ENCODE measurements around the gene MTCL3.

Gene MTCL3

GRCh38 chr6:127564761-127565160 lies 45.6 kb upstream of the MTCL3 start:
- no TSS peak for BruUV-seq (replicated peaks)

DNA sequence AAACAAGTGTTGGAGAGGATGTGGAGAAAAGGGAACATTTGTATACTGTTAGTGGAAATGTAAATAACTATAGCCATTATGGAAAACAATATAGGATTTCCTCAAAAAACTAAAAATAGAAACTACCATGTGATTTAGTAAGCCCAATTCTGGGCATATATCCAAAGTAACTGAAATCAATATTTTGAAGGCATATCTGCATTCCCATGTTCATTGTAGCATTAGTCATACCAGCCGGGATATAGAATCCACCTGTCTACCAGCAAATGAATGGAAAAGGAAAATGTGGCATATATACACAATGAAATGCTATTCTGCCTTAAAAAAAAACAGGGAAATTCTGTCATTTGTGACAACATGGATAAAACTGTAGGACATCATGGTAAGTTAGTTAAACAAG lies 42.5 kb upstream of the MTCL3 start:
- TF ChIP-seq, protein P1, sequence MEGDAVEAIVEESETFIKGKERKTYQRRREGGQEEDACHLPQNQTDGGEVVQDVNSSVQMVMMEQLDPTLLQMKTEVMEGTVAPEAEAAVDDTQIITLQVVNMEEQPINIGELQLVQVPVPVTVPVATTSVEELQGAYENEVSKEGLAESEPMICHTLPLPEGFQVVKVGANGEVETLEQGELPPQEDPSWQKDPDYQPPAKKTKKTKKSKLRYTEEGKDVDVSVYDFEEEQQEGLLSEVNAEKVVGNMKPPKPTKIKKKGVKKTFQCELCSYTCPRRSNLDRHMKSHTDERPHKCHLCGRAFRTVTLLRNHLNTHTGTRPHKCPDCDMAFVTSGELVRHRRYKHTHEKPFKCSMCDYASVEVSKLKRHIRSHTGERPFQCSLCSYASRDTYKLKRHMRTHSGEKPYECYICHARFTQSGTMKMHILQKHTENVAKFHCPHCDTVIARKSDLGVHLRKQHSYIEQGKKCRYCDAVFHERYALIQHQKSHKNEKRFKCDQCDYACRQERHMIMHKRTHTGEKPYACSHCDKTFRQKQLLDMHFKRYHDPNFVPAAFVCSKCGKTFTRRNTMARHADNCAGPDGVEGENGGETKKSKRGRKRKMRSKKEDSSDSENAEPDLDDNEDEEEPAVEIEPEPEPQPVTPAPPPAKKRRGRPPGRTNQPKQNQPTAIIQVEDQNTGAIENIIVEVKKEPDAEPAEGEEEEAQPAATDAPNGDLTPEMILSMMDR (IDR thresholded peaks at IDR 0.05; ENCODE audit: unreplicated experiment) = no peak
- no TSS peak for BruUV-seq (replicated peaks)
- no peak for DNase-seq (ENCODE audit: unreplicated experiment)
- intact Hi-C loops (cut with micrococcal nuclease) = no loop called here
- ChIA-PET CTCF (no interaction called here), POLR2A (no interaction called here)
- Mint-ChIP-seq H3K27ac (ENCODE audit: low read depth, unreplicated experiment) (no peak overlapping the region), H3K9me3 (ENCODE audit: unreplicated experiment) (no peaks in the 10 kb centered on the region), H3K4me3 (ENCODE audit: unreplicated experiment) (no peak overlapping the region), H3K27me3 (ENCODE audit: insufficient read depth, unreplicated experiment) (no peaks in the 10 kb centered on the region), H3K4me1 (ENCODE audit: insufficient read depth, unreplicated experiment) (peaks cover 5% of the 10 kb centered on the region), H3K36me3 (ENCODE audit: insufficient read depth, unreplicated experiment) (no peaks in the 10 kb centered on the region)

More at GRCh38 chr6:127564761-127565160, 45.6 kb upstream of the MTCL3 start:
- ChIA-PET CTCF (interaction anchor here (0.7 to 1.1 kb wide), 4 partner anchors 10 to 77 kb away, joined by 3 to 4 read pairs (median 4); no protein-coding TSS in a partner anchor), POLR2A (no interaction called here)
- intact Hi-C loops (cut with micrococcal nuclease) = no loop called here
- Mint-ChIP-seq H3K4me1 (ENCODE audit: insufficient read depth, unreplicated experiment) (peaks cover 5% of the 10 kb centered on the region), H3K27ac (ENCODE audit: low read depth, unreplicated experiment) (no peak overlapping the region), H3K9me3 (ENCODE audit: unreplicated experiment) (no peaks in the 10 kb centered on the region), H3K27me3 (ENCODE audit: insufficient read depth, unreplicated experiment) (no peaks in the 10 kb centered on the region), H3K4me3 (ENCODE audit: unreplicated experiment) (no peak overlapping the region), H3K36me3 (ENCODE audit: insufficient read depth, unreplicated experiment) (no peaks in the 10 kb centered on the region)
- TF ChIP-seq, protein P1 (IDR thresholded peaks at IDR 0.05; ENCODE audit: unreplicated experiment) = no peak
- no peak for DNase-seq (ENCODE audit: unreplicated experiment)

- H3K27me3 Mint-ChIP-seq (ENCODE audit: insufficient read depth, unreplicated experiment) = peaks cover 10% of the 10 kb centered on the region
- BruUV-seq (replicated peaks) = no TSS peak
- no peak overlapping the region for H3K27ac Mint-ChIP-seq (ENCODE audit: low read depth, unreplicated experiment)
- peak; percentile 69 for DNase-seq (ENCODE audit: unreplicated experiment)
- H3K4me1 Mint-ChIP-seq (ENCODE audit: insufficient read depth, unreplicated experiment) = peaks cover 6% of the 10 kb centered on the region
- CTCF ChIA-PET = interaction anchor here (0.6 to 4.5 kb wide), 9 partner anchors 10 to 304 kb away, joined by 3 to 53 read pairs (median 4); no protein-coding TSS in a partner anchor
- no peaks in the 10 kb centered on the region for H3K9me3 Mint-ChIP-seq (ENCODE audit: unreplicated experiment)
- POLR2A ChIA-PET = no interaction called here
- TF ChIP-seq, protein P1 (IDR thresholded peaks at IDR 0.05; ENCODE audit: unreplicated experiment) = peak; percentile 47
- H3K36me3 Mint-ChIP-seq (ENCODE audit: insufficient read depth, unreplicated experiment) = no peaks in the 10 kb centered on the region
- intact Hi-C loops (cut with micrococcal nuclease) = loop anchor here (1.0 kb wide), 2 partner anchors 88 to 136 kb away; no protein-coding TSS in a partner anchor
- H3K4me3 Mint-ChIP-seq (ENCODE audit: unreplicated experiment) = no peak overlapping the region
These were observed 35.4 kb upstream of the MTCL3 start for GRCh38 chr6:127554435-127555006.

GRCh38 chr6:127550403-127550802 lies 31.3 kb upstream of the MTCL3 start:
- Mint-ChIP-seq H3K36me3 (ENCODE audit: insufficient read depth, unreplicated experiment) (no peaks in the 10 kb centered on the region), H3K4me3 (ENCODE audit: unreplicated experiment) (no peak overlapping the region), H3K27ac (ENCODE audit: low read depth, unreplicated experiment) (no peak overlapping the region), H3K27me3 (ENCODE audit: insufficient read depth, unreplicated experiment) (peaks cover 22% of the 10 kb centered on the region), H3K4me1 (ENCODE audit: insufficient read depth, unreplicated experiment) (peaks cover 6% of the 10 kb centered on the region), H3K9me3 (ENCODE audit: unreplicated experiment) (no peaks in the 10 kb centered on the region)
- CTCF ChIA-PET = interaction anchor here (0.7 kb wide), 1 partner anchor 83 kb away, joined by 3 read pairs; no protein-coding TSS in a partner anchor
- POLR2A ChIA-PET = no interaction called here
- TF ChIP-seq, protein P1 (IDR thresholded peaks at IDR 0.05; ENCODE audit: unreplicated experiment) = no peak
- BruUV-seq (replicated peaks) = no TSS peak
- DNase-seq (ENCODE audit: unreplicated experiment) = peak; percentile 28
- intact Hi-C loops (cut with micrococcal nuclease) = no loop called here

Measured in MCF 10A (cell line).